NK-92 (cell line): ENCODE data around the gene NAV2.

Experiments used
- DNase-seq: peaks from one replicate; lab custom pipeline; 2025; ENCODE audit not compliant: unreplicated experiment; lab: John Stamatoyannopoulos, UW

The NAV2 gene

GRCh38 chr11:19774329-19774728, 61.7 kb downstream of the NAV2 start:
- no peak for DNase-seq

- no peak for DNase-seq
These were observed 62.4 kb downstream of the NAV2 start for GRCh38 chr11:19774817-19775580.

- no peak for DNase-seq
These were observed 63.0 kb downstream of the NAV2 start for GRCh38 chr11:19775622-19776021.

- no peak for DNase-seq
These were observed 64.4 kb downstream of the NAV2 start for GRCh38 chr11:19777039-19777376.

- DNase-seq = no peak
These were observed 64.9 kb downstream of the NAV2 start for GRCh38 chr11:19777377-19778102.

DNA sequence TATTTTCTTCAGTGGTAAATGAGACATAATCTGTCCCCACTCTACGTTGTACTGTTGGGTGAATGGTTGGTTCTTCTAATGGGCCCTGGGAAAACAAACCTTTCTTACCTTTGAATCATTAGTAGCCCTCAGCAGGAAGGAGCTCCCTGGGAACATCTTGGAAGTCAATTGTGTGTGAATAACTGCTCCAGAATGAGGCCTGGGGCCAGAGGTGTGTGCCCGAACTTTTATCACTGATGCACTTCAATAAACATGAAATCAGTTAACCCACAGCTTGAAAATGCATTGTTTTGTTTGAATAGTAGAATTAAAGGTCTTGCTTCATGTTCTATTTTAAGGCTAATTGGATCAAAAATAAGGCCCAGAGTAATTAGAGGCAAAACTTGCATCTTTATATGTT, 67.1 kb downstream of the NAV2 start:
- DNase-seq = no peak

GRCh38 chr11:19781351-19781750, 68.7 kb downstream of the NAV2 start:
- DNase-seq = no peak

- no peak for DNase-seq
These were observed 72.6 kb downstream of the NAV2 start for GRCh38 chr11:19785265-19785664.

DNA sequence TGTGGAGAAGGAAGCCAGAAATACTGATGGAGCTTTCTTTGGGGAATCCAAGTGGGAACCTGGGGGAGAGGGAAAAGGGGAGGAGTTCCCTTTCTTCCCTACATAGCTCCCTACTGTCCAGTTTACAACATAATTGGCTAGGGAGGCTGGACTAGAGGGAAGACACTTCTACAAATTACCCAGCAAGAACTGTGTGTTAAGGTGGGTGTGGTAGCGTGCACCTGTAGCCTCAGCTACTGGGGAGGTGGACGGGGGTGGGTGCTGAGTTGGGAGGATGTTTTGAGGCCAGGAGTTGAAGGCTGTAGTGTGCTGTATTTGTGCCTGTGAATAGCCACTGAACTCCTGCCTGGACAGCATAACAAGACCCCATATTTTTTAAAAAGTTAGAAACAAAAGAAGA, 74.0 kb downstream of the NAV2 start:
- DNase-seq = no peak

DNA sequence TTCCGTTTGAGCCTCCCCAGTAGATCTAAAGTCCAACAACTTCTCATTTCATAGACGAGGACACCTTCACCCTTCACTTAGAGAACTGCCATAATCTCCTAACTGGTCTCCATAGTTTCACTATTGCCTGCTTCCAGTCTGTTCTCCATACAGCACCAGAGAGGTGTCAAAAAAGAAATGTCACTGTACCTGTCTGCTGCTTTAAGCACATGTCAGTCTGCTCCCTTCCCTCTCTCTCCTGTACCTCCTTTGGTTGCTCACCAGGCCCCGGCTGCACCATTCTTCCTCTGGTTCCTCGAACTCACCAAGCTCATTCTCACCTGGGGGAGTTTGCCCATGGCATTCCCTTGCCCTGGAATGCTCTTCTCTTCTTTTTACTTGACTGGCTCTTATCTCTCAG, 75.8 kb downstream of the NAV2 start:
- no peak for DNase-seq

DNA sequence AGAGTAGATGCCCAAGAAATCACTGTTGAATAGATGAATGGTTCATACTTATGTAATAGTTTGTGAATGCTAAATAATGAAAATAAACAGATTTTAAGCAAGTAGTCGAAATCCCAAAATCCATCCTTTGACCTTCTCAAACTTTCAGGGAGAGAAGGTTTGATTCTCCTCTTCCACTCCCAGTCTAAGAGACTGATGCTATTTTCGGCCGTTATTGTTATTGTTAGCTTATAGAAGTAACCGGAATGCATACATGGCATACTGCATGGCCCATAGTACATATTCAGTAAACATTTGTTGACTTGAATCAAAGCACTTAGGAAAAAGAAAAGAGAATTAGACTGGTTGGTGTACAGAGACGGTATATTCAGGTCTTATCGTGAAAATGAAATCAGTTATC, 76.6 kb downstream of the NAV2 start:
- no peak for DNase-seq

DNA sequence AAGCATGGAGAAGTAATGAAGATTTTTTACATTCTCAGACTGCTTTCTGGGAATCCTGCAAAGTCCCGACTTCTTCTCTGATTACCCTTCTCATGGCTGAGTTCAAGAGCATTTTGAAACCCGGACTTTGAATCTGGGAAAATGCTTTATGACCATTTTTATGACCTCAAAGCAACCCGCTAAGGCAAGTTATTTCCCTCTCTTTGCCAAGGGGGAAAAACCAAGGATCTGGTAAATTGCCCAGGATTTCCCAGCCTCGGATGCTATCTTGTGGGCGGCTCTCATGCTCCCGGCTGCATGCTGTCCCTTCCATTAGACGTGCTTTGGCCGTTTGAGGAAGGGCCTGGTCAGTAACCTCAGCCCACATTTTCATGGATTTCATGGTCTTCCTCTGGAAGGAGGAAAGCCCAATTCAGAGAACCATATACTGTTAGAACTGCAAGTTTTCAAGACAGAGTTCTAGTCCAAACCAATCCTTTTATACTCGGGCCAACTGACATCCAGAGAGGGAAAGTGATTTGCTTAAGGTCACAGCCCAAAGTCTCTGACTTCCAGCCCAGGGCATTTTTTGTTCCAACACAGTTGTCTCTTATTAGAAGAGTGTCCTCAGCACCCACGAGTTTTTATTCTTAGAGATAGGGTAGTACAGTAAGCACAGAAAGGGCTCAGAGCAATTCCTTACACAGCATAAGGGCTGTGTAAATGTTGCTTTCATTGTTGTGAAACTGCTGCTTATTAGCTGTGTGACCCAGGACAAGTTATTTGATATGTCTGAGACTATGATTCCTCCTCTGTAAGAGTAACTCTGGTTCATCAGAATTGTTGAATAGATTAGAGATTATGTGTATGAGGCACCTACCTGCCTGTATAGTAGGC, 77.4 kb downstream of the NAV2 start:
- DNase-seq = no peak

- DNase-seq = no peak
These were observed 78.4 kb downstream of the NAV2 start for GRCh38 chr11:19790831-19791552.

- no peak for DNase-seq
These were observed 79.9 kb downstream of the NAV2 start for GRCh38 chr11:19792510-19792909.

- no peak for DNase-seq
These were observed 80.7 kb downstream of the NAV2 start for GRCh38 chr11:19793326-19793725.

- no peak for DNase-seq
These were observed 81.5 kb downstream of the NAV2 start for GRCh38 chr11:19794161-19794560.

DNA sequence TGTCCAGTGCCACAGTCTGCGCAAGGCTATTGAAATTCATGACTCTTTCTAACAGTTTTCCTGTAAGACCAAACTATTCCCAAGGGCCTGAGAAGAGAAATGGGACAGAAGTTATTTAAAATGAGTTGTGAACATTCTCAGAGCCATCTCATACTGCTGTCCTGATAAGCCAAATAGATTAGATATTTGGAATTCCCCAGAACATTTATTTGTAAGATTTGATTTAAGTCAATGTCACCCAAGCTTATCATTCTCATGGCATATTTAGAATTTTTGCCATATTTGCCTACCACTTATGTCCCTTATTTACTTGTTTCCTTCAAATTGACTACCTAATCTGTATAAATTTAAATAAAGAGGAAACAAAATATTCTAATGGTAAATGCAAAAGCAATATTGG, 82.4 kb downstream of the NAV2 start:
- DNase-seq = no peak

DNA sequence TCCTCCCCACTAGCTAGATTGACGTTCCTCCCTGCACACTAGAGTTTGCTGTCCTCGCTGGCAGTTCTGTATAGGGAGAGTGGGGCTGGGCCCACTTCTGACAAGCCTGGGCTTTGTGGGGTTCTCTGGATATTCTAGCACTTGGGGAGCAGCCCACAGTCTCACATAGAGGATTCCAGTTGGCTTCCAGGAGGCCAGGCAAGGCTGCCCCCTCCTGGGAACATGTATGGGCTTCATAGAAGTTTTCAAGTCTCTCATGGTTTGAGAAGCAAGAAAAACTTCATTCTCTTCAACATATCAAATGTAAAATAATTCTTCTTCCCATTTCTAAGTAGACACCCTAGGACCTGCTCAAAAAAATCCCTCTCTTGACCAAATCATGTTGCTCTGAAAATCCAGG, 87.5 kb downstream of the NAV2 start:
- DNase-seq = no peak

- DNase-seq = no peak
These were observed 88.3 kb downstream of the NAV2 start for GRCh38 chr11:19800714-19801519.

GRCh38 chr11:19802773-19803293, 90.2 kb downstream of the NAV2 start:
- no peak for DNase-seq
